ENCODE measurements around the gene MAOB.

- TF ChIP-seq GATA3 (IDR thresholded peaks at IDR 0.05; ENCODE audit: low read depth, low read length) (no peak), GATA2 (IDR thresholded peaks at IDR 0.05; ENCODE audit: low read depth, low read length) (no peak)
These were observed 165.6 kb downstream of the MAOB start for GRCh38 chrX:43716696-43717095.
